Activated CD8-positive, alpha-beta memory T cell treated with anti-CD3 and anti-CD28 coated beads for 48 hours (primary cell): ENCODE results near the gene YWHAQ.
"Not testable (repeated sequence)": the region's sequence is repeated elsewhere in the genome, so short reads cannot be mapped to it uniquely, and the experiment has no call there.

Experiments used
- DNase-seq, 3 experiments: peaks; one replicate each; pipeline ENCODE4 v3.0.0-alpha.2; 2020; ENCODE audit warnings: low read depth in 2 of 3, low spot score in 2 of 3

The YWHAQ gene

GRCh38 chr2:9594366-9595054, 36.3 kb downstream of the YWHAQ start:
- DNase-seq, result no peak

DNA sequence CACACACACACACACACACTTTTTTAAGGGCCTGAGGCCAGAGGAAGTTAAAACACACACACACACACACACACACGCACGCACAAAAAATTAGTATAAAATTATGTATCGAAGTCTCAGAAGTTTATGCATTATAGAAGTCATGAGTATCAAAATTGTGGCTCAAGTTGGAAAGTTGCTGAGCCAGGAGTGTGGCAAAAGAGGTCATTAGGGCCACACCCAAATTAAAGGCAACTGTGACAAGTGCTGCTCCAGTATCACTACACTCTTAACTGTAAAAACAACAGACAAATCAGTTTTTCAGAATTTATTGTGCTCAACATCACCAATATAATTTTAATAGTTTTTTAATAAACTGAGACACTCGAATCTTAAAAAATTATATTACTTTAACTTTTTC, 36.9 kb downstream of the YWHAQ start:
- no peak for DNase-seq

GRCh38 chr2:9592699-9593098, 38.1 kb downstream of the YWHAQ start:
- DNase-seq, result no peak

DNA sequence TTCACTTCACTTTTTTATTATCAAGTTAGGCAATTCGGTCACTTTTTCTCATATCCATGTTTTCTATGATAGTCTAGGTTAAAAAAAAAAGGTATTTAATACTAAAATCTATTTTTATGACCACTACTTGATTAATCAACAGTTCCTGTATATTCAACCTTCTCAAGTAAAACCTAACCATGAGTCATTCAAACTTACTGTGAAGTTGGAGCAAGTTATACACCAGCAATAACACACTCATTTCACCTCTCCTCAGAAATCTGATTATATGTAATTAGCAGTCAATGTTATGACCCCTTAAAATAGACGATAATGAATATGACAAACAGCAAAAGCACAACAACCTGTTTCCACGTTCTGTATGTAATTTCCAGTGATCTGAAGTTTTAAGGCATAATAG, 40.2 kb downstream of the YWHAQ start:
- no peak for DNase-seq

DNA sequence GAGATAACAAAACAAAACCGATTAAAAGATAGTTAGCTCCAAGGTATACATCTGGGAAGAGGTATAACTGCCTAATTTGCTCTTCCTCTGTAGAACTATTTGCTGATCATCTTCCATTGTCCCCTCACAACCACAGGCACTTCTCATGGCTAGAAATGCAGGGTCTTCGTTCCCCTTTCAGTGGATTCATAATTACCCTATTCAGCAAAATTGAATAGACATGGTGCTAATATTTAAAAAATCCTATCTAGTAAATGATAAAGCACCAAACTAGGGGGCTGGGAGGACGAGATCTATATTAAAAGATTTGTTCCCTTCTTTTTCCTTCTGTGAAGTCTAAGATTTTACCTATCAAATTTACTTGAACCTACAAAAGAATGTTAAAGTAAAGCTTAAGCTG, 44.3 kb downstream of the YWHAQ start:
- no peak for DNase-seq

DNA sequence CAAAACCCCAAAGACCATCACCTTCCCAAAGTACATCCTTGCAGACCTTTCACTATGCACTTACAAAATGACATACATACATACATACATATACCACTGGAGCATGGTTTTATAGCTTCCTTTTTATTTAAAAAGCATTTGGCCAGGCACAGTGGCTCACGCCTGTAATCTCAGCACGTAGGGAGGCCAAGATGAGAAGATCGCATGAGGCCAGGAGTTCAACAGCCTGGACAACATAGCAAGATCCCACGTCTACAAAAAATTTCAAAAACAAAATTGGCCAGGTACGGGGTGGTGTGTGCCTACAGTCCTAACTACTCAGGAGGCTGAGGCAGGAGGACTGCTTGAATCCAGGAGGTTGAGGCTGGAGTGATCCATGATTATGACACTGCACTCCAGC, 45.3 kb downstream of the YWHAQ start:
- no peak for DNase-seq

GRCh38 chr2:9584902-9585301, 45.9 kb downstream of the YWHAQ start:
- not testable (repeated sequence) for DNase-seq

DNA sequence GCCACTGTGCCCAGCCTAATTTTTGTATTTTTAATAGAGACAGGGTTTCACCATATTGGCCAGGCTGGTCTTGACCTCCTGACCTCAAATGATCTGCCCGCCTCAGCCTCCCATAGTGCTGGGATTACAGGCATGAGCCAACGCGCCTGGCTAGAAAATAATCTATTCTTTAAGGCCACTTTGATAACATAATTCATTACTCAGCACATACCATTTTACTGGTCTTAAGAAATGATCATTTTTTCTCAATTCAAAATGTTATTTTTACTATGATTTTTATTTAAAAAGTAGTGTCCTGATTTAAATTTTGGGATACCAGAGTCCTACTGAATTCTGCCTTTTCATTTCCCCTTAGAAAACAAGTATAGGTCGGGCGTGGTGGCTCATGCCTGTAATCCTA, 48.2 kb downstream of the YWHAQ start:
- DNase-seq, result no peak

GRCh38 chr2:9578467-9579235, 52.1 kb downstream of the YWHAQ start:
- no peak for DNase-seq

- no peak for DNase-seq
Measured at GRCh38 chr2:9574331-9574730, 56.5 kb downstream of the YWHAQ start.

DNA sequence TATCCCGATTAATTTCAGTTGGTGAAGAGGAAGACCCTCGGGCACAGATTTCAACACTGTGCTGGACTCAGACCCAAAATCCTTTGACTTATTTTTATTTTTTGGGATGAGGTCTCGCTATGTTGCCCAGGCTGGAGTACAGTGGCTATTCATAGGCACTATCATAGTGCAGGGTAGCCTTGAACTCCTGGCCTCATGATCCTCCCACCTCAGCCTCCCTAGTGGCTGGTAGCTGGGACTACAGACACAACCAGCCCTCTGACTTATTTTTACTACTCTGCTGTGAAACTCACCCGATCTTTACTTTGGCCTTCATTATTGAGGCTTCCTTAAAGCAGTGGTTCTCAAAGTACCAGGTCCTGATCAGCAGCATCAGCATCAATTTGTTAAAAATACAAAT, 57.0 kb downstream of the YWHAQ start:
- no peak for DNase-seq

- DNase-seq, result no peak
Measured at GRCh38 chr2:9573013-9573720, 57.6 kb downstream of the YWHAQ start.

DNA sequence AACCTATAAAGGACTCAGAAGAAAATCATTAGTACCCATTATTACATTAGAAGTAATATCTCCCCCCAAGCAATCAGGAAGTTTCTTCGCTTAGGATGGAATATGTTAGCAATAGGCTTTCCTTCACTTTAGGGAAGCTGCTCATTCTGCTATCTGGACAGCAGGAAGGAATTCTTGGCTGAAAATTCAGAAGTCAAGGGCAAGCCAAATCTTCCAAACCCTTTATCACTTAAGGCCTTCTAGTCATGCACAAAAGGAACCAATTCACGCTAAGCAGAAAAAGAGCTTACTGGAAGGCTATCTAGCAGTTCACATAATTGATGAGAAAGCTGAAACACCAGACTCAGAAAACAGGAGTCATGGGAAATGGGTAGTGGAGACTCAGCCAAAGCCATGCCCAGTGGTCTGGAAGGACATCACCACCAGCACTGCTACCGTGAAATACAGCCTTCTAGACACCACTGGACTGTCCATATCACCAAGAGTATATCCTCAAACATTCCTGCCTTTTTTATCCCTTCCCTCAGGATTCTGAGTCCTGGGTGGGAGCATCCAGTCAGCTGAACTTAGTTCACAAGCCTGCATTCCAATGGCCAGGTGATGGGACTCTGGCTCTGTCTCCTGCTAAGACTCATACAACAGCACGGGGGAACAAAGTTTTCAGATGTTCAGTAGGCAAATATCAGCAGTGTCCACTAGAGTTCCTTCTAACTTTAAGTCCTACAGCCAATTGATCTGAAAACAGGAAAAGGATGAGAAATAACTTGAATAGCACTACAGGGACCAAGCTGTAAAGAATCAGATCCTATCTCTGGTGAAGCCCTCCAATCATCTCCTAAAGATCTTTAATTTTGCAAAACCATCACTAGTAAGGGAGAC, 60.4 kb downstream of the YWHAQ start:
- no peak for DNase-seq

DNA sequence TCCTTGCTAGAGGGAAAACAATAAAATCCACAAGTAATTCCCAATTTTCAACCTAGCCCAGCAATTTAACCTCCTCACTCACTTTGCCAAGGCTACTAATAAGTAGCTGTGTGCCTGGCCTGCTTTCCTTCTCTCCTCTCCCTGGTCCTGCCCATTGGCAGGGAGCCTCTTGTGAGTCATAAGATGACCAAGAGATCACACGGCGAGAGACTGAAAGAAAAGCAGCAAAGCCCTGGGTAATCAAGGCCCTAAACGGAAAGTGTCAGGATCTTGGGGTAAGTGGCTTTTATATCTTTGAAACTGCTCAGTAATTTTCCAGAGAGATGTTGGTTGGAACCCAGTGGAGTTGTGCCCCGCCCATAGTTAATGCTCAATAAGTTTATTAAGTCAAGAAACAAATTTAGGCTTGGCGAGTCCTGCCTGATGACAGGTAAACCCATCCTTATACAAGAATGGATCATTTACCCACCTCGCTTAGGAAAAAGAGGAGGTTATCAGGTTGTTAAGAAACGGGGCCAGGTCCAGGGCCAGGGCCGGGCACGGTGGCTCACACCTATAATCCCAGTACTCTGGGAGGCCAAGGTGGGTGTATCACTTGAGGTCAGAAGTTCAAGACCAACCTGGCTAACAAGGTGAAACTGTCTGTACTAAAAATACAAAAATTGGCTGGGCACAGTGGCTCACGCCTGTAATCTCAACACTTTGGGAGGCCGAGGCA, 65.2 kb downstream of the YWHAQ start:
- no peak for DNase-seq

DNA sequence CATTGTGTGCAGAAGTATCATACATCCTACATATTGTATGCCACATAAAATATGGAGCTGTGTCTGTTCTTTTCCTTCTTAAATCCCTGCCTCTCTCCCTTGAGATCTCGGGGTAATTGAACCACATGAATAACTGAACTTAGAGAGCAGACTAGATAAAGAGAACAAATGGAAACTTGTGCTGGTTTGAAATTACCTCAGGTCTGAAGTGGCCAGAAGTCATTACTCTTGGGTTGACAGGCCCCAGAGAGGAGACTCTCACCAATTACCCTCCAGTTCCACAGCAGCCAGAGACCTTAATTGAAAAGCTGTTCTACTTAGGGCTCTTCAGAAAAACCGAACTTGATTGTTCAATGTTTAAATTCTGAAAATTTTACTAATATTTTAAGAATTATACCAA, 70.2 kb downstream of the YWHAQ start:
- DNase-seq, result no peak

GRCh38 chr2:9558948-9559381, 71.8 kb downstream of the YWHAQ start:
- DNase-seq, result no peak

- DNase-seq, result peak in 2 of 3 experiments; percentile 5 to 11
Measured at GRCh38 chr2:9556121-9556743, 74.6 kb downstream of the YWHAQ start.

GRCh38 chr2:9555297-9556120, 75.3 kb downstream of the YWHAQ start, which contains the start of gene ADAM17:
TSS of gene ADAM17 (minus strand) at chr2:9555830. CDS start at chr2:9555605, 225 bp downstream.
- DNase-seq, result peak; percentile 77 to 90 (median 79)

DNA sequence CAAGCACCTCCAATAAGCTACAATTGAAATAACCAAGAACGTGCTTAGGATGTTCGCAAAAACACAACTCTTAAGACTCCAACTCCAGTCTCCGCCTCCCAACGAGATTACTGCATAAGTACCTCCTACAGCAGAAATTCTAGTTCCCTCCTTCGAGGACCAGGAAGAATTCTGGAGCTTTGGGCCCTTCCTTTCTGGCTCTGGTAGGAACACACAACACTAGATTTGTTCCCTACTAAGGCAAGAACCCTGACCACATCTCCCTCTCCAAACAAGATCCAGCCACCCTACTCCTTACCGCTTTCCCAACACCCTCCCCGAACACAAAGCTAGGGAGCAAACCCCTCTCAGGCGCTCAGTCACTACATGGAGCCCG, 75.9 kb downstream of the YWHAQ start:
- DNase-seq, result no peak
